HG02943 (cell line): ENCODE measurements around the gene NFIC.
"Not testable (repeated sequence)": the region's sequence is repeated elsewhere in the genome, so short reads cannot be mapped to it uniquely, and the experiment has no call there.

Experiments
- ATAC-seq: cut with Tn5 transposase; IDR thresholded peaks from one replicate; pipeline ENCODE4 v1.9.1; 2021; ENCODE audit warnings: mild to moderate bottlenecking, low read depth, moderate library complexity; ENCODE audit not compliant: unreplicated experiment

NFIC gene

GRCh38 chr19:3365836-3366752 is at the start of gene NFIC:
Gene NFIC, plus strand, starts transcription at chr19:3366583. Its CDS starts 54 bp downstream, at chr19:3366637.
- ATAC-seq, result no peak

- no peak for ATAC-seq
Measured at GRCh38 chr19:3316659-3317207, 49.6 kb upstream of the NFIC start.

DNA sequence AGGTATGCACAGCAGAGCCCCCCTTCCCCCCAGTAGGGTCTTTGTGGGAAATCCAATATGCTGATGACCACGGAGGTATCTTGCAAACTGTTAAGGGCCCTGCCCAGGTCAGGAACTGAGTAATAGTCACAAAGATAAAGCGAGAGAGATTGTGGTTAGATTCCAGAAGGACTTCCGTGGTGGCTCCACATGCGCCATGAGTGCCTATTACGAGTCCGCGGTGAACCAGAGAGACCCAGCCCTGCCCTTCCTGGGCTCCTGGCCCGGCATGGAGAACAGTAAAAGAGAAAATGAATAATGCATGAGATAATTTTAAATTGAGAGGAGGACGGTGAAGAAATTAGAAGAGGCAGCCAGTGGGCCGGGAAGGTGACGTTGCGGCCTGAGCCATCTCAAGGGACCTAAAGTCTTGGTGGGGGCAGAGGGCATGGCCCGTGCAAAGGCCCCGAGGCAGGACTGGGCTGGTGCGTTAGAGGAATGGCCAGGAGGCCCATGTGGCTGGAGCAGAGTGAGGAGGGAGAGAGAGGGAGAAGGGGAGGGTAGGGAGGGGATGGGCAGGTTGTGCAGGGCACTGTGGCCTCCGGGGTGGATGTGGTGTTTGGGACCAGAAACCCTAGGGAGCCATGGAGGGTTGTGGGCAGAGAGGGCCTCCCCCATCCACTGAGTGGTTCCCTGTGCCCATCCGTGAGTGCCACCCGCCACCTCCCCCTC is 46.6 kb upstream of the NFIC start:
- ATAC-seq, result no peak

GRCh38 chr19:3320354-3320670 is 46.1 kb upstream of the NFIC start:
- no peak for ATAC-seq

- ATAC-seq, result no peak
Measured at GRCh38 chr19:3320853-3321252, 45.5 kb upstream of the NFIC start.

DNA sequence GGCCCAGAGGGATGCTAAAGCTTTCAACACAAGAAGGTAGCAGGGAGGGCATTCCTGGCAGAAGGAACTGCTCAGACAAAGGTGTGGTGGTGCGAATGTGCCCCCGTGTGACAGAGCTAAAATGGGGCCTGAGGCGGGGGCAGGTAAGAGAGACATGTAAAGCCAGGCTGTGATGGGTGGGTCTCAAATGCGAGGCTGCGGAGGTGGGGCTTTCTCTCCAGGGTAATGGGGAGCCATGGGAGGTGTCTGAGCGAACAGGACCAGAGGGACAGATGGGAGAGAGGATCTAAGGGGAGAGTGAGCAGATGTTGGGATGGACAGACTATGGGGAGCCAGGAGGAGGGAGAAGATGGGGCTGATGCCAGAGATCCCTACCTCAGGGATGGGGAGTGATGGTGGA is 44.7 kb upstream of the NFIC start:
- ATAC-seq, result no peak

DNA sequence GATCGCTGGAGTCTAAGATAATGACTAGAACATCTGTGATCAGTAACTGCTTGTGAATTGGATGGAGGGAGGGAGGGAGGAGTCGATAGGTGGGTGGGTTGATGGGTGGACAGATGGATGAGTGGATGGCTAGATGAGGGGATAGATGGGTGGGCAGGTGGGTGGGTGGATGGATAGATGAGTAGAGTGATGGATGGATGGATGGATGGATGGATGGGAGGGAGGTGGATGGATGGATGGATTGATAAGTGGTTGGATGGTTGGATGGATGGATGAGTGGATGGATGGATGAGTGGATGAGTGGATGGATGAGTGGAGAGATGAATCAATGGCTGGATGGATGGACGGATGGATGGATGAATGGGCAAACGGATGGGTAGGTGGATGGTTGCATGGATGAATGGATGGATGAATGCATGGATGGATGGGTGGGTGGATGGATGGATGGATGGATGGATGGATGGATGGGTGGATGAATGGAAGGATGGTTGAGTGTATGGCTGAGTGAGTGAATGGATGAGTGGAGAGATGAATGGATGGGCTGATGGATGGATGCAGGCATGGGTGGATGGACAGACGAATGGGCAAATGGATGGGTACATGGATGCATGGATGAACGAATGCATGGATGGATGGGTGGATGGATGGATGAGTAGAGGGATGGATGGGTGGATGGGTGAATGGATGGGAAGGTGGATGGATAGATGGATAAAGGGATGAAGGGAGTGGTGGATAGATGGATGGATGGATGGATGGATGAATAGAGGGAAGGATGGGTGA is 44.0 kb upstream of the NFIC start:
- ATAC-seq, result no peak

GRCh38 chr19:3323026-3323425 is 43.4 kb upstream of the NFIC start:
- ATAC-seq, result no peak

GRCh38 chr19:3323658-3324057 is 42.7 kb upstream of the NFIC start:
- no peak for ATAC-seq

DNA sequence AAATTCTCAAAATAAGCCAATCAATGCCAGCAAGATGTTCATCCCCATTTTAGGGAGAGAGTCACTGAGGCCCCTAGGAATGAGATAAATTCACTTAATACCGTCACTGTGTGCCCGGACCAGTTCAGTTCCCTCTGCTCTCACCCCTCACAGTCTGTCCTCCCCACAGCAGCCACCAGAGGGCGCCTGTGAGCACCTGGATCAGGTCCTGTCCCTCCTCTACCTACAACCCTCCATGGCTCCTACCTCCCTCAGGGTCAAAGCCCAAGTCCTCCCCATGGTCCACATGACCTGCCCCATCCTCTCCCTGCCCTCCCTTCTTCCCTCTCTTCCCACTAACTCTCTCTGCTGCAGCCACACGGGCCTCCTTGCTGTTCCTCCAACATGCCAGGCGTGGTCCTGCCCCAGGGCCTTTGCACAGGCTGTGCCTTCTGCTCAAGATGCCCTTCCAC is 42.0 kb upstream of the NFIC start:
- ATAC-seq, result no peak

DNA sequence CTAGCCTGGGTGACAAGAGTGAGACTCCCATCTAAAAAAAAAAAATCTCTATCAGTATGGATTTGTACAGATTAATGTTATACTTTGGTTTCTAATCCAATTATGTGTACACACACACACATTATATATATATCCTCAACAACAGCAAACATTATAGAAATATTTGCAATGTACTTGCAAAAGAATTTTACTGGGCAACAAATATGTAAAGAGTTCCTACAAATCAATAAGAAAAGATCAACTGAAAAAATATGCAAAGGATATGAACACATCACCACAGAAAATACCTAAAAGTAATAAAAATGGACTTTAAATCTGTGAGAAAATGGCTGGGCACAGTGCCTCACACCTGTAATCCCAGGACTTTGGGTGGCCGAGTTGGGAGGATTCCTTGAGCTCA is 40.9 kb upstream of the NFIC start:
- no peak for ATAC-seq

GRCh38 chr19:3328743-3329142 is 37.6 kb upstream of the NFIC start:
- ATAC-seq, result no peak

GRCh38 chr19:3330047-3330446 is 36.3 kb upstream of the NFIC start:
- ATAC-seq, result no peak

GRCh38 chr19:3332232-3332631 is 34.2 kb upstream of the NFIC start:
- ATAC-seq, result not testable (repeated sequence)

DNA sequence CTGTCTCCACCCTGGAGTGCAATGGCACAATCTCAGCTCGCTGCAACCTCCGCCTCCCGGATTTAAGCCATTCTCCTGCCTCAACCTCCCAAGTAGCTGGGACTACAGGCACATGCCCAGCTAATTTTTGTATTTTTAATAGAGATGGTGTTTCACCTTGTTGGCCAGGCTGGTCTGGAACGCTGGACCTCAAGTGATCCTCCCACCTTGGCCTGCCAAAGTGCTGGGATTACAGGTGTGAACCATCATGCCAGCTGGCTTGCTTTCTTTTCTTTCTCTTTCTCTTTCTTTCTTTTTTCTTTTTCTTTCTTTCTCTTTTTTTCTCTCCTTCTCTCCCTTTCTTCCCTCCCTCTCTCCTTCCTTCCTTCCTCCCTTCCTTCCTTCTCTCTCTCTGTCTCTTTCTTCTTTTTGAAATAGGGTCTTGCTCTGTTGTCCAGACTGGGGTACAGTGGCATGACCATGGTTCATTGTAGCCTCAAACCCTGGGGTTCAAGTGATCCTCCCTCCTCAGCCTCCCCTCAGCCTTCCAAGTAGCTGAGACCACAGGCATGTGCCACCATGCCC is 33.3 kb upstream of the NFIC start:
- ATAC-seq, result no peak

GRCh38 chr19:3333662-3334061 is 32.7 kb upstream of the NFIC start:
- no peak for ATAC-seq

DNA sequence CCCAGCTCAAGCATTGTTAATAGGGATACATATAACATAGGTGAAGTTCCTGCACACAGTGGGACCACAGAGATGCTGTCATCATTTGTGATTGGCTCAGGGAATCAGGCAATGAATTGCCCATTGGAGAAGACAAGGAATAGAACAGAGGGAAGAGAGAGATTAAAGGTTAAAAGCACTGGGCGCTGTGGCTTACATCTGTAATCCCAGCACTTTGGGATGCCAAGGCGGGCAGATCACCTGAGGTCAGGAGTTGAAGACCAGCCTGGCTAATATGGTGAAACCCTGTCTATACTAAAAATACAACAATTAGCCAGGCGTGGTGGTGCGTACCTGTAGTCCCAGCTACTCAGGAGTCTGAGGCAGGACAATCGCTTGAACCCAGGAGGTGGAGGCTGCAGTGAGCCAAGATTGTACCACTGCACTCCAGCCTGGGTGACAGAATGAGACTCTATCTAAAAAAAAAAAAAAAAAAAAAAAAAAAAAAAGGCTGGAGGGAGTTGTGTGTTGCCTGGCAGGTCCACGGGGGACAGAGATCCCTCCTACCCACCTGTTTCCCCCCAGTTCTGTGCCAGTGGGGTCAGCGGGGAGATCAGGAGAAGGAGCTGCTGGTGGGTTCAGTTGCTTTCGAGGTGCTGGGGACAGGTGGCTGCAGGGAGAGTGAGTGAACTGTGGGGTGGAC is 31.5 kb upstream of the NFIC start:
- not testable (repeated sequence) for ATAC-seq

GRCh38 chr19:3335431-3336350 is 30.7 kb upstream of the NFIC start:
- no peak for ATAC-seq

GRCh38 chr19:3336351-3336679 is 30.1 kb upstream of the NFIC start:
- ATAC-seq, result no peak
